ENCODE data around the gene C19orf67.

The C19orf67 gene

GRCh38 chr19:14031719-14032480 is 53.7 kb downstream of the C19orf67 start, which contains the start of gene IL27RA (continued):
- TF ChIP-seq KLF17 (tag by site-specific recombination; IDR thresholded peaks at IDR 0.05) (0 out of 2 replicates have a peak, but pooled peaks have one; percentile 38), ZNF19 (tag by site-specific recombination; IDR thresholded peaks at IDR 0.05; ENCODE audit: low read depth) (no peak), PBX3 (CRISPR knock-in tag; IDR thresholded peaks at IDR 0.05) (peak; percentile 79; the same call in 1 of the 2 replicates), ZNF2 (tag by site-specific recombination; IDR thresholded peaks at IDR 0.05) (0 out of 2 replicates have a peak, but pooled peaks have one; percentile 65), ZNF121 (tag by site-specific recombination; IDR thresholded peaks at IDR 0.05) (no peak), ZNF645 (tag by site-specific recombination; IDR thresholded peaks at IDR 0.05) (no peak), BCL6B (tag by site-specific recombination; IDR thresholded peaks at IDR 0.05) (no peak), ZNF580 (tag by site-specific recombination; IDR thresholded peaks at IDR 0.05) (no peak), ZEB2 (tag by site-specific recombination; IDR thresholded peaks at IDR 0.05) (peak; percentile 75), ZNF132 (tag by site-specific recombination; IDR thresholded peaks at IDR 0.05; ENCODE audit: borderline replicate concordance) (no peak), ZNF621 (tag by site-specific recombination; IDR thresholded peaks at IDR 0.05) (no peak), ELK4 (IDR thresholded peaks at IDR 0.05; ENCODE audit: borderline replicate concordance, low read depth, low read length) (no peak), ZSCAN4 (tag by site-specific recombination; IDR thresholded peaks at IDR 0.05) (peak; percentile 46; the same call in 1 of the 2 replicates), ZNF157 (tag by site-specific recombination; IDR thresholded peaks at IDR 0.05) (no peak), ZBTB20 (tag by site-specific recombination; IDR thresholded peaks at IDR 0.05) (peak; percentile 72), SP2 (tag by site-specific recombination; IDR thresholded peaks at IDR 0.05) (peak; percentile 26; the same call in 1 of the 2 replicates), ZSCAN18 (tag by site-specific recombination; IDR thresholded peaks at IDR 0.05) (no peak), ZNF830 (tag by site-specific recombination; IDR thresholded peaks at IDR 0.05; ENCODE audit: low read depth) (no peak), ZNF626 (tag by site-specific recombination; IDR thresholded peaks at IDR 0.05) (no peak), ZBTB26 (tag by site-specific recombination; optimal IDR thresholded peaks at IDR 0.05) (peak; percentile 81), ZNF169 (tag by site-specific recombination; IDR thresholded peaks at IDR 0.05) (no peak), ATF2 (tag by site-specific recombination; IDR thresholded peaks at IDR 0.05; ENCODE audit: low read depth) (no peak), ZNF514 (tag by site-specific recombination; IDR thresholded peaks at IDR 0.05) (no peak), ZNF473 (tag by site-specific recombination; IDR thresholded peaks at IDR 0.05) (no peak), GLIS1 (tag by site-specific recombination; IDR thresholded peaks at IDR 0.05) (peak; percentile 80), KLF16 (tag by site-specific recombination; IDR thresholded peaks at IDR 0.05) (peak; percentile 45; the same call in 1 of the 2 replicates), ZNF175 (tag by site-specific recombination; IDR thresholded peaks at IDR 0.05) (no peak), BCL11B (tag by site-specific recombination; IDR thresholded peaks at IDR 0.05; ENCODE audit: low read depth) (no peak)
